Caco-2 (cell line): Measurements from ENCODE around the gene GAK. TPM values are rescaled to one million over a fixed set of nuclear protein-coding genes. Genes with fewer than 3 reads are reported as not detected.

Source experiments
- BruUV-seq: library from RNA; stranded (reverse); fragments of 400-500 nt; replicated peaks from 2 replicates; lab custom pipeline; 2021; lab: Mats Ljungman, UMichigan
- CTCF ChIA-PET: fragments of 300-600 bp; sonication (Branson Sonifier 250); formaldehyde crosslinking; loops from one replicate; lab custom pipeline; 2022; ENCODE audit warnings: antibody characterized with exemption; lab: Charles Lee
- POLR2A ChIA-PET: fragments of 300-600 bp; sonication (Branson Sonifier 250); formaldehyde crosslinking; loops from one replicate; lab custom pipeline; 2022; ENCODE audit warnings: antibody characterized with exemption; lab: Charles Lee
- DNase-seq, 2 experiments: peaks; one replicate each; pipeline versions ENCODE4 v3.0.0 to v3.0.0-alpha.2; 2020 to 2022
- H3K27me3 ChIP-seq: replicated peaks from 2 replicates; pipeline ENCODE4 v1.6.0; 2011; ENCODE audit warnings: low read length; ENCODE audit not compliant: control insufficient read depth, insufficient read depth
- H3K36me3 ChIP-seq: 2 replicates; pipeline ENCODE4 v1.5.1; 2011; ENCODE audit warnings: low read length; ENCODE audit not compliant: control insufficient read depth, insufficient read depth
- H3K4me1 ChIP-seq: fragments of 250-450 bp; sonication (Bioruptor Pico); 2 replicates; pipeline ENCODE4 v1.5.1; 2020; ENCODE audit warnings: mild to moderate bottlenecking
- H3K4me3 ChIP-seq: 2 replicates; pipeline ENCODE4 v1.5.1; 2011; ENCODE audit warnings: low read depth, mild to moderate bottlenecking, control low read depth, low read length
- H3K9me3 ChIP-seq: fragments of 250-450 bp; sonication (Bioruptor Pico); 2 replicates; pipeline ENCODE4 v1.5.1; 2020; ENCODE audit warnings: mild to moderate bottlenecking, moderate library complexity
- H3K27ac Mint-ChIP-seq: one replicate; pipeline ENCODE4 v1.8.0; 2022; ENCODE audit warnings: mixed read lengths; ENCODE audit not compliant: unreplicated experiment
- H3K27me3 Mint-ChIP-seq: one replicate; pipeline ENCODE4 v1.8.0; 2022; ENCODE audit warnings: mixed read lengths; ENCODE audit not compliant: insufficient read depth, unreplicated experiment
- H3K36me3 Mint-ChIP-seq: one replicate; pipeline ENCODE4 v1.8.0; 2022; ENCODE audit warnings: mild to moderate bottlenecking, mixed read lengths; ENCODE audit not compliant: insufficient read depth, unreplicated experiment
- H3K4me1 Mint-ChIP-seq: one replicate; pipeline ENCODE4 v1.8.0; 2022; ENCODE audit warnings: low read depth, mixed read lengths; ENCODE audit not compliant: unreplicated experiment
- H3K4me3 Mint-ChIP-seq: one replicate; pipeline ENCODE4 v1.8.0; 2022; ENCODE audit warnings: mild to moderate bottlenecking, moderate library complexity, mixed read lengths; ENCODE audit not compliant: unreplicated experiment
- H3K9me3 Mint-ChIP-seq: one replicate; pipeline ENCODE4 v1.8.0; 2022; ENCODE audit warnings: mixed read lengths; ENCODE audit not compliant: unreplicated experiment
- intact Hi-C: fragments of 100-400 bp; cut with micrococcal nuclease; formaldehyde crosslinking; loops from one replicate; pipeline ENCODE4 v1.10.0; 2022; ENCODE audit not compliant: unreplicated experiment
- total RNA-seq: library from RNA; stranded (reverse); gene quantifications from 2 replicates; pipeline ENCODE4 v1.2.3, GENCODE V29; 2022
- TF ChIP-seq, protein P1 (sequence below), 2 experiments: fragments of 200-600 bp in 1 of 2; IDR thresholded peaks; 1 replicate in 1 of 2; 2 replicates in 1 of 2; pipeline versions ENCODE4 v1.5.1 to v1.8.0; 2011 to 2022; ENCODE audit warnings: antibody characterized with exemption in 1 of 2, control low read depth in 1 of 2, inconsistent platforms in 1 of 2, low read depth in 1 of 2, low read length in 1 of 2, mild to moderate bottlenecking in 1 of 2, moderate library complexity in 1 of 2; ENCODE audit not compliant: insufficient read depth in 1 of 2, severe bottlenecking in 1 of 2, unreplicated experiment in 1 of 2

Gene GAK
- total RNA-seq, 1 experiment from 2014 or later: 126 TPM

DNA sequence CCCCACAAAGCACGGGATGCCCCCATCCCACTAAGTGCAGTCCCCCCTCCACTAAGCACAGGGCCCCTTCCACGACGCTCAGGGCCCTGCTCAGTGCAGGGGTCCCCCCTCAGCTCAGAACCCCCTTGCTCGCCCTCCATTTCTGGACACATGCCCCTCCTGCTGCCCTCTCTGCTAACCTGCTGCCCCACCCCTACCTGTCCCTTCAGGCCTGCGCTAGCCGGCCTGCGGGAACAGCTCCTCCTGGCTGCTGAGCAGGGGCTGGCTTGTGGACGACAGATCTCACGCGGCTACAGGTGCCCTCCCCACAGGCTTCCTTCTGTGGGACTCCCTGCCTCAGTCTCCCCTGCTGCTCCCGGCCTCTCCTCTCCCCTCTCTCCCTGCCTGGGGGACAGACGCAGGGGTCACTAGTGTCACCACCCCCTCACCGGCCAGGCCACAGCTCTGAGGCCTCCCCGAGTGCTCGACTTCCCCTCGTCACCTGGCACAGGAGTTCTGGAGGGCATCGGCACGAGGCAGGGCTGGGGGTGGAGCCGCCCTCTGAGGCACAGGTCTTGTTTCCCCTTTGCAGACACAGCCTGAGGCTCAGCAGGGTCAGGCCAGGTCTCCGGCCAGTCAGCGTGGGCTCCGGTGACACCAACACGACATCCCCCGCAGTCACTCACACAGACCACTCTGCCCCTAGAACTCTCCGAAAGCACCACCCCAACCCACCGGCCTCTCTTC lies 21.6 kb downstream of the GAK start:
- Mint-ChIP-seq H3K4me1 (no peaks in the 10 kb centered on the region), H3K27me3 (no peaks in the 10 kb centered on the region), H3K27ac (no peak overlapping the region), H3K4me3 (no peak overlapping the region), H3K9me3 (no peaks in the 10 kb centered on the region), H3K36me3 (peaks cover 37% of the 10 kb centered on the region)
- DNase-seq: no peak
- no TSS peak for BruUV-seq
- ChIA-PET POLR2A (no interaction called here), CTCF (no interaction called here)
- Histone ChIP-seq H3K4me1 (no peaks in the 10 kb centered on the region), H3K9me3 (no peaks in the 10 kb centered on the region), H3K4me3 (no peak overlapping the region), H3K27me3 (no peaks in the 10 kb centered on the region), H3K36me3 (no peaks in the 10 kb centered on the region; the same call in 1 of the 2 replicates)
- TF ChIP-seq, protein P1, sequence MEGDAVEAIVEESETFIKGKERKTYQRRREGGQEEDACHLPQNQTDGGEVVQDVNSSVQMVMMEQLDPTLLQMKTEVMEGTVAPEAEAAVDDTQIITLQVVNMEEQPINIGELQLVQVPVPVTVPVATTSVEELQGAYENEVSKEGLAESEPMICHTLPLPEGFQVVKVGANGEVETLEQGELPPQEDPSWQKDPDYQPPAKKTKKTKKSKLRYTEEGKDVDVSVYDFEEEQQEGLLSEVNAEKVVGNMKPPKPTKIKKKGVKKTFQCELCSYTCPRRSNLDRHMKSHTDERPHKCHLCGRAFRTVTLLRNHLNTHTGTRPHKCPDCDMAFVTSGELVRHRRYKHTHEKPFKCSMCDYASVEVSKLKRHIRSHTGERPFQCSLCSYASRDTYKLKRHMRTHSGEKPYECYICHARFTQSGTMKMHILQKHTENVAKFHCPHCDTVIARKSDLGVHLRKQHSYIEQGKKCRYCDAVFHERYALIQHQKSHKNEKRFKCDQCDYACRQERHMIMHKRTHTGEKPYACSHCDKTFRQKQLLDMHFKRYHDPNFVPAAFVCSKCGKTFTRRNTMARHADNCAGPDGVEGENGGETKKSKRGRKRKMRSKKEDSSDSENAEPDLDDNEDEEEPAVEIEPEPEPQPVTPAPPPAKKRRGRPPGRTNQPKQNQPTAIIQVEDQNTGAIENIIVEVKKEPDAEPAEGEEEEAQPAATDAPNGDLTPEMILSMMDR (IDR thresholded peaks at IDR 0.05; ENCODE audit: insufficient read depth in 1 of 2, low read depth in 1 of 2, low read length in 1 of 2, severe bottlenecking in 1 of 2, unreplicated experiment in 1 of 2): no peak
- intact Hi-C loops: no loop called here

DNA sequence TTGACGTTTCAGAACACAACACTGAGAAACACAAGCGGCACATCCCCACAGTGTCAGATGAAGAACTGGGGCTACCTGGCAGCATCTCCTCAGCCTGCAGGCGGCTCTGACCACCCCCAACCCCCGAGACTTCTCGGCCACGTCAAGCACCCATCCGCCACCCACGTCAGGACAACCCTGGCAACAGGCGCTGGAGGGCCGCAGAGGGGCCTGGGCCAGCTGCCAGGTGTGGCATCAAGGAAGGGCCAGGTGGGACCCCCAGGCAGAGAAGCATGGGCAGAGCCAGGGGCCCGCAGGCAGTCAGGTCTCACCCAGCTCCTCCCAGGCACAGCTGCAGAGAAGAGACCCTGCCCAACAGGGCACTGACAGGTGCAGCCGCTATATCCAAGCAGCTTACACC lies 22.3 kb downstream of the GAK start:
- Histone ChIP-seq H3K4me3 (no peak overlapping the region), H3K9me3 (no peaks in the 10 kb centered on the region), H3K36me3 (no peaks in the 10 kb centered on the region; the same call in 1 of the 2 replicates), H3K27me3 (no peaks in the 10 kb centered on the region), H3K4me1 (no peaks in the 10 kb centered on the region)
- Mint-ChIP-seq H3K4me1 (no peaks in the 10 kb centered on the region), H3K27ac (no peak overlapping the region), H3K36me3 (peaks cover 42% of the 10 kb centered on the region), H3K9me3 (no peaks in the 10 kb centered on the region), H3K27me3 (no peaks in the 10 kb centered on the region), H3K4me3 (no peak overlapping the region)
- no peak for DNase-seq
- POLR2A ChIA-PET: no interaction called here
- TF ChIP-seq, protein P1 (IDR thresholded peaks at IDR 0.05; ENCODE audit: insufficient read depth in 1 of 2, low read depth in 1 of 2, low read length in 1 of 2, severe bottlenecking in 1 of 2, unreplicated experiment in 1 of 2): no peak
- intact Hi-C loops: no loop called here
- no TSS peak for BruUV-seq
- CTCF ChIA-PET: no interaction called here

DNA sequence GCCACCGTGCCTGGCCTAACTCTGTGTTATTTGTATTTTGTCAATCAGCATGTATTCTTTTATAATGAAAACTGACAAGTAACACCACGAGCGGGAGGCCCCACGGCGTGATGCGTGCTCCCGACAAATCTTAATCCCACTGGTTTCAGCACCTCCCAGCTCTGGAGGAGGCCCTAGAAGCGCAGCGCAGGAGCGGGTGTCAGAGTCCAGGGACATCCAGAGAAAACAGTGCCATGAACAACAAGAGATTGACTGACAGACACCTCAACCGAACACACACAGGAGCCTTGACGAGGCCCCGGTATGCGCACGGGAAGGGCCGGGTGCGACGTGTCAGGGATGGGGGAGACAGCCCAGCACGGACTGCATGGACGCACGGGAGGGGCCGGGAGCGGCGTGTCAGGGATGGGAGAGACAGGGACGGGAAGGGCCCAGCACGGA lies 23.0 kb downstream of the GAK start:
- Histone ChIP-seq H3K9me3 (no peaks in the 10 kb centered on the region), H3K36me3 (no peaks in the 10 kb centered on the region; the same call in 1 of the 2 replicates), H3K4me3 (no peak overlapping the region), H3K4me1 (no peaks in the 10 kb centered on the region), H3K27me3 (no peaks in the 10 kb centered on the region)
- Mint-ChIP-seq H3K27ac (no peak overlapping the region), H3K27me3 (no peaks in the 10 kb centered on the region), H3K36me3 (peaks cover 42% of the 10 kb centered on the region), H3K9me3 (no peaks in the 10 kb centered on the region), H3K4me3 (no peak overlapping the region), H3K4me1 (no peaks in the 10 kb centered on the region)
- TF ChIP-seq, protein P1 (IDR thresholded peaks at IDR 0.05; ENCODE audit: insufficient read depth in 1 of 2, low read depth in 1 of 2, low read length in 1 of 2, severe bottlenecking in 1 of 2, unreplicated experiment in 1 of 2): no peak
- intact Hi-C loops: no loop called here
- DNase-seq: no peak
- POLR2A ChIA-PET: no interaction called here
- BruUV-seq: no TSS peak
- CTCF ChIA-PET: no interaction called here
